Prostate gland (tissue), 2 donors: ENCODE results near the gene MESP1.

Source experiments
- POLR2A ChIP-seq: fragments of 450-650 bp; IDR thresholded peaks from one replicate; pipeline ENCODE4 v1.6.1; 2016; ENCODE audit warnings: antibody characterized with exemption, mild to moderate bottlenecking
- POLR2AphosphoS5 ChIP-seq: sonication (generic); formaldehyde crosslinking; IDR thresholded peaks from one replicate; pipeline ENCODE4 v1.6.1; 2017; ENCODE audit warnings: antibody characterized with exemption
- TF ChIP-seq, protein P1 (sequence below), 4 experiments: fragments of 200-600 bp in 2 of 4; fragments of 450-650 bp in 2 of 4; sonication (generic) in 2 of 4; IDR thresholded peaks; 1 replicate in 3 of 4; 2 replicates in 1 of 4; pipeline ENCODE4 v1.5.1; 2016 to 2019; ENCODE audit warnings: antibody characterized with exemption in 4 of 4, mild to moderate bottlenecking in 2 of 4, moderate library complexity in 2 of 4

DNA sequence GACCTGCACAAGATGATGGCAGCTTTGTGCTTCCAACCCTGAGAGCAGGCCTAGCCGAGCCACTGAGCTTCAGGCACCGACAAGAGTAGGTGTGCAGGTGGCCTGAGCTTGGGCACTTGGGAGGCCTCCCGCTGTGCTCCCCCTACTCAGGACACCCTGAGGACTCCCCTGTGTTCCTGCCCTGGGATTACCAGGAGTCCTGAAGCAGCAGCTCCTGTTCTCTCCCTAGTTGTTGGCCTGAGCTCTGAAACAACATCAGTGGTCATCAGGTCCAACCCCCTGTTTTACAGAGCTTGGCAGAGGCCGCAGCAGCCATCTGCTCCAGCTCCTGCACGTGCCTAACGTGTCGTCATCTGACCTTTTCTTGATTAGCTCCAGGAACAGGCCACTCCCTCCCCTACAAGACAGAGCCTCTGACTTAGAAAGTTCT, 17.0 kb upstream of the MESP1 start:
- TF ChIP-seq, protein P1, sequence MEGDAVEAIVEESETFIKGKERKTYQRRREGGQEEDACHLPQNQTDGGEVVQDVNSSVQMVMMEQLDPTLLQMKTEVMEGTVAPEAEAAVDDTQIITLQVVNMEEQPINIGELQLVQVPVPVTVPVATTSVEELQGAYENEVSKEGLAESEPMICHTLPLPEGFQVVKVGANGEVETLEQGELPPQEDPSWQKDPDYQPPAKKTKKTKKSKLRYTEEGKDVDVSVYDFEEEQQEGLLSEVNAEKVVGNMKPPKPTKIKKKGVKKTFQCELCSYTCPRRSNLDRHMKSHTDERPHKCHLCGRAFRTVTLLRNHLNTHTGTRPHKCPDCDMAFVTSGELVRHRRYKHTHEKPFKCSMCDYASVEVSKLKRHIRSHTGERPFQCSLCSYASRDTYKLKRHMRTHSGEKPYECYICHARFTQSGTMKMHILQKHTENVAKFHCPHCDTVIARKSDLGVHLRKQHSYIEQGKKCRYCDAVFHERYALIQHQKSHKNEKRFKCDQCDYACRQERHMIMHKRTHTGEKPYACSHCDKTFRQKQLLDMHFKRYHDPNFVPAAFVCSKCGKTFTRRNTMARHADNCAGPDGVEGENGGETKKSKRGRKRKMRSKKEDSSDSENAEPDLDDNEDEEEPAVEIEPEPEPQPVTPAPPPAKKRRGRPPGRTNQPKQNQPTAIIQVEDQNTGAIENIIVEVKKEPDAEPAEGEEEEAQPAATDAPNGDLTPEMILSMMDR (IDR thresholded peaks at IDR 0.05) = no peak
- TF ChIP-seq POLR2A (no peak), POLR2AphosphoS5 (peak; percentile 84)
